Ishikawa (cell line): ENCODE results near the gene SUDS3.

Source experiments
- CEBPB ChIP-seq: IDR thresholded peaks from 2 replicates; pipeline ENCODE4 v1.6.1; 2012
- CREB1 ChIP-seq: IDR thresholded peaks from 2 replicates; pipeline ENCODE4 v1.6.1; 2012; ENCODE audit warnings: low read depth
- EGR1 ChIP-seq: IDR thresholded peaks from 2 replicates; pipeline ENCODE4 v1.6.1; 2012
- EP300 ChIP-seq: IDR thresholded peaks from 2 replicates; pipeline ENCODE4 v1.6.1; 2012; ENCODE audit warnings: borderline replicate concordance
- FOXM1 ChIP-seq: IDR thresholded peaks from 2 replicates; pipeline ENCODE4 v1.6.1; 2012; ENCODE audit warnings: low read depth, borderline replicate concordance
- MAX ChIP-seq: IDR thresholded peaks from 2 replicates; pipeline ENCODE4 v1.6.1; 2012
- NFIC ChIP-seq: IDR thresholded peaks from 2 replicates; pipeline ENCODE4 v1.6.1; 2012
- RAD21 ChIP-seq: IDR thresholded peaks from 2 replicates; pipeline ENCODE4 v1.6.1; 2012; ENCODE audit warnings: low read depth
- REST ChIP-seq: IDR thresholded peaks from 2 replicates; pipeline ENCODE4 v1.6.1; 2012; ENCODE audit warnings: low read depth, mild to moderate bottlenecking
- TAF1 ChIP-seq: IDR thresholded peaks from 2 replicates; pipeline ENCODE4 v1.6.1; 2012; ENCODE audit warnings: low read depth, mild to moderate bottlenecking
- TCF12 ChIP-seq: IDR thresholded peaks from 2 replicates; pipeline ENCODE4 v1.6.1; 2012; ENCODE audit warnings: low read depth
- YY1 ChIP-seq: IDR thresholded peaks from 2 replicates; pipeline ENCODE4 v1.6.1; 2012; ENCODE audit warnings: low read depth
- ZBTB7A ChIP-seq: IDR thresholded peaks from 2 replicates; pipeline ENCODE4 v1.6.1; 2012; ENCODE audit warnings: low read depth

GRCh38 chr12:118334939-118335567, 41.3 kb upstream of the SUDS3 start:
- TF ChIP-seq YY1 = no peak
- no peak for TF ChIP-seq REST
- TF ChIP-seq NFIC = no peak
- TF ChIP-seq EP300 = no peak
- no peak for TF ChIP-seq CREB1
- TF ChIP-seq RAD21 = no peak
- TF ChIP-seq CEBPB = no peak
- no peak for TF ChIP-seq EGR1
- no peak for TF ChIP-seq MAX
- no peak for TF ChIP-seq TAF1
- TF ChIP-seq FOXM1 = no peak
- no peak for TF ChIP-seq TCF12
- no peak for TF ChIP-seq ZBTB7A
